GM12801 (cell line): ENCODE results near the gene GRIP2.

ENCODE experiments used
- CTCF ChIP-seq: IDR thresholded peaks from one replicate; pipeline ENCODE4 v1.5.1; 2011; ENCODE audit warnings: control low read depth; ENCODE audit not compliant: insufficient read length; ENCODE audit errors: extremely low read depth

The GRIP2 gene

GRCh38 chr3:14448063-14448462, 92.1 kb downstream of the GRIP2 start:
- TF ChIP-seq CTCF = no peak

- TF ChIP-seq CTCF = no peak
These were observed 93.1 kb downstream of the GRIP2 start for GRCh38 chr3:14446988-14447570.

GRCh38 chr3:14445773-14446172, 94.4 kb downstream of the GRIP2 start:
- TF ChIP-seq CTCF = no peak

GRCh38 chr3:14444380-14444779, 95.8 kb downstream of the GRIP2 start:
- no peak for TF ChIP-seq CTCF

- TF ChIP-seq CTCF = no peak
These were observed 98.2 kb downstream of the GRIP2 start for GRCh38 chr3:14441920-14442300.

GRCh38 chr3:14441240-14441919, 98.8 kb downstream of the GRIP2 start:
- no peak for TF ChIP-seq CTCF

GRCh38 chr3:14440531-14441239, 99.5 kb downstream of the GRIP2 start:
- TF ChIP-seq CTCF = no peak
